ENCODE data around the gene LITAF. TPM values are rescaled to one million over a fixed set of nuclear protein-coding genes. Genes with fewer than 3 reads are reported as not detected.

Gene LITAF
- total and polyA plus RNA-seq, 2 of the 4 experiments (the other 2 are of a cell fraction), result 113 to 206 TPM

DNA sequence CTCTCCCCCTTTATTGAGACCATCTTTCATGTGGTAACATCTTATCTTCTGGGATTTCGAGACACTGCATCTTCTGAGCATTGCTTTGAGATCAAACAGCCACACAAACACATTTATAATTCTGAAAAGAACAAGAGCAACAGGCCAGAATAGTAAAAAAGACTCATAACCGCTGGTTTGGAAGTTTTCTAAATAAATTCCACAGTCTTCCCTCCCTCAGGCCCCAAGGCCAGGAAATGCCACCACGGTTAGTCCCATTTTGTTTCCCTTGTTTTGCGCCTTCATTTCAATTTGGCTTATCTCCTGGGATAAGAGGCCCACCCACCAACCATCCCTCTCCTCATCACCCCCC lies 25.3 kb downstream of the LITAF start:
- peak overlapping the region; percentile 75 for H2BK5ac ChIP-seq (ENCODE audit: low read depth, low read length, poor library complexity, severe bottlenecking)
- H4K5ac ChIP-seq (ENCODE audit: low read depth, low read length), result peak overlapping the region; percentile 33
- peaks cover 58% of the 10 kb centered on the region for H4K20me1 ChIP-seq (ENCODE audit: insufficient read depth, low read length)
- peak overlapping the region; percentile 26 for H2BK20ac ChIP-seq (ENCODE audit: low read depth, low read length)
- BruUV-seq (replicated peaks), result no TSS peak
- peak overlapping the region; percentile 58 to 84; a peak in 3 of 4 replicates for H4K8ac ChIP-seq (ENCODE audit: low read depth in 2 of 2, low read length in 2 of 2)
- dilution Hi-C loops (cut with HindIII; ENCODE audit: low sequenced_read_pairs, unreplicated experiment), result no loop called here
- H3K4me1 ChIP-seq (ENCODE audit: control insufficient read depth, insufficient read depth, low read length), result peaks cover 14% of the 10 kb centered on the region
- ATAC-seq (ENCODE audit: low read depth) (peak; percentile 66), DNase-seq (no peak)
- H3K36me3 ChIP-seq (ENCODE audit: control insufficient read depth, insufficient read depth, low read length), result peaks cover 25% of the 10 kb centered on the region
- peak overlapping the region; percentile 56; the same call in 1 of the 2 replicates for H4K91ac ChIP-seq (ENCODE audit: insufficient read depth, low read depth, low read length)
- H3K27ac ChIP-seq (ENCODE audit: insufficient read depth, low read length), result peak overlapping the region; percentile 59
- in situ Hi-C loops (cut with MboI; ENCODE audit: low sequenced_read_pairs), result no loop called here
- intact Hi-C loops (cut with micrococcal nuclease), result no loop called here
- peak overlapping the region; percentile 35; the same call in 1 of the 2 replicates for H3K18ac ChIP-seq (ENCODE audit: low read depth, low read length)
- peak overlapping the region; percentile 4 for H2AFZ ChIP-seq (replicated peaks; ENCODE audit: low read length, poor library complexity)
- no peak overlapping the region for H3K4me3 ChIP-seq (ENCODE audit: insufficient read depth, low read depth, low read length)
- ChIA-PET POLR2A (ENCODE audit: unreplicated experiment) (no interaction called here), CTCF (no interaction called here)
- H2AK9ac ChIP-seq (replicated peaks; ENCODE audit: low read depth, low read length, poor library complexity), result peak overlapping the region; percentile 81
- no peaks in the 10 kb centered on the region for H3K27me3 ChIP-seq (ENCODE audit: control insufficient read depth, insufficient read depth, low read length)
- peak overlapping the region; percentile 91 for H3K4ac ChIP-seq (ENCODE audit: low read depth, low read length)
- H3K56ac ChIP-seq (ENCODE audit: extremely low read depth, insufficient read depth, low read length), result no peak overlapping the region
- peaks cover 44 to 86% of the 10 kb centered on the region in 2 experiments for H3K79me1 ChIP-seq (ENCODE audit: low read depth in 1 of 2, low read length in 2 of 2)
- H3K9ac ChIP-seq (ENCODE audit: low read depth, low read length), result 0 out of 2 replicates have a peak overlapping the region, but pooled peaks have one; percentile 18
- peak overlapping the region; percentile 78; the same call in 1 of the 2 replicates for H2BK120ac ChIP-seq (ENCODE audit: low read depth, low read length)
- H3K9me3 ChIP-seq (ENCODE audit: control insufficient read depth, insufficient read depth, low read length), result peaks cover 3% of the 10 kb centered on the region
- peak overlapping the region; percentile 78 for H3K14ac ChIP-seq (replicated peaks; ENCODE audit: low read depth, low read length)
- no peak overlapping the region for H2AK5ac ChIP-seq (ENCODE audit: low read depth, low read length)
- no peak for TF ChIP-seq MXI1 (IDR thresholded peaks at IDR 0.05; ENCODE audit: borderline replicate concordance, low read depth, low read length)
- no peak for TF ChIP-seq ELK1 (IDR thresholded peaks at IDR 0.05; ENCODE audit: borderline replicate concordance, low read depth, low read length)
- no peak for TF ChIP-seq RCOR1 (IDR thresholded peaks at IDR 0.05; ENCODE audit: insufficient replicate concordance, low read length)
- TF ChIP-seq CTCF (conservative IDR thresholded peaks at IDR 0.05; ENCODE audit: low read depth, low read length), result no peak
- no peak for TF ChIP-seq RAD21 (IDR thresholded peaks at IDR 0.05; ENCODE audit: low read length)
- TF ChIP-seq RFX5 (IDR thresholded peaks at IDR 0.05; ENCODE audit: low read depth, low read length), result no peak
- H3K4me2 ChIP-seq (ENCODE audit: low read depth, low read length), result peak overlapping the region; percentile 47
- peak overlapping the region; percentile 58; the same call in 1 of the 2 replicates for H3K23ac ChIP-seq (ENCODE audit: low read depth, low read length)
- no peak overlapping the region; the same call in 2 of the 3 replicates for H2BK15ac ChIP-seq (ENCODE audit: low read depth, low read length)
- H3K9me1 ChIP-seq (ENCODE audit: insufficient read depth, low read length), result peaks cover 9% of the 10 kb centered on the region
- WGBS, 2 experiments (ENCODE audit: extremely low coverage in 2 of 2, insufficient read length in 1 of 2), result 23% methylated on average over 3 of the region's 4 CpGs; no CpG with 5 or more reads in 1 of the 2 experiments
